HepG2 (cell line): Measurements from ENCODE around the gene CLIC1.

ENCODE experiments used
- FOXM1 ChIP-seq: sonication (generic); formaldehyde crosslinking; IDR thresholded peaks from 2 replicates; pipeline ENCODE4 v1.5.0; 2020; ENCODE audit warnings: missing genetic modification reagents
- GABPA ChIP-seq, 2 experiments: IDR thresholded peaks; 2 replicates each; pipeline ENCODE4 v1.6.1; 2011 to 2016; ENCODE audit warnings: low read depth in 2 of 2, low read length in 1 of 2, missing biosample characterization in 1 of 2, missing genetic modification characterization in 1 of 2
- GATA4 ChIP-seq: sonication (generic); IDR thresholded peaks from 2 replicates; pipeline ENCODE4 v1.6.1; 2016; ENCODE audit warnings: antibody characterized with exemption, low read depth, borderline replicate concordance
- MEIS1 ChIP-seq: sonication (generic); formaldehyde crosslinking; IDR thresholded peaks from 2 replicates; pipeline ENCODE4 v1.9.0; 2021; ENCODE audit warnings: mild to moderate bottlenecking, missing genetic modification reagents, moderate library complexity, borderline replicate concordance
- NFAT5 ChIP-seq: sonication (generic); formaldehyde crosslinking; IDR thresholded peaks from 2 replicates; pipeline ENCODE4 v1.4.0; 2020; ENCODE audit warnings: missing genetic modification reagents
- ZBTB8A ChIP-seq: sonication (generic); formaldehyde crosslinking; IDR thresholded peaks from 2 replicates; pipeline ENCODE4 v1.4.0; 2020; ENCODE audit warnings: mild to moderate bottlenecking, low read depth, missing genetic modification reagents, borderline replicate concordance
- ZFP36 ChIP-seq: fragments of 150-350 bp; IDR thresholded peaks from 2 replicates; pipeline ENCODE4 v1.6.1; 2018; ENCODE audit warnings: borderline replicate concordance, low read length, low read depth; ENCODE audit not compliant: partially characterized antibody
- ZNF678 ChIP-seq: sonication (generic); formaldehyde crosslinking; IDR thresholded peaks from 2 replicates; pipeline ENCODE4 v1.4.0; 2020; ENCODE audit warnings: mild to moderate bottlenecking, missing genetic modification reagents

- TF ChIP-seq ZBTB8A (CRISPR knock-in tag) (no peak), GATA4 (no peak), MEIS1 (no peak), ZFP36 (no peak), GABPA (IDR thresholded peaks at IDR 0.05; ENCODE audit: low read depth, low read length) (no peak), GABPA (CRISPR knock-in tag; IDR thresholded peaks at IDR 0.05; ENCODE audit: low read depth) (no peak), NFAT5 (CRISPR knock-in tag) (no peak), FOXM1 (no peak), ZNF678 (CRISPR knock-in tag) (no peak)
Observed at GRCh38 chr6:31781244-31782125, 45.2 kb upstream of the CLIC1 start.
